Caki2 (cell line): ENCODE results near the gene MORN3. TPM values are rescaled to one million over a fixed set of nuclear protein-coding genes. Genes with fewer than 3 reads are reported as not detected.
"Not testable (repeated sequence)": the region's sequence is repeated elsewhere in the genome, so short reads cannot be mapped to it uniquely, and the experiment has no call there.

Experiments
- DNase-seq: peaks from one replicate; pipeline ENCODE4 v3.0.0-alpha.2; 2015; ENCODE audit warnings: low read depth
- in situ Hi-C: cut with HindIII; loops from 2 replicates; pipeline ENCODE4 v1.10.0; 2016; ENCODE audit warnings: low sequenced_read_pairs, low pct_unique_long_range_greater_than_20kb, mixed read lengths
- total RNA-seq: library from RNA; depleted of rRNA; stranded (reverse); fragments of >200 nt; shearing (Covaris generic); gene quantifications from 2 replicates; pipeline ENCODE4 v1.2.3, GENCODE V29; 2014; ENCODE audit warnings: low replicate concordance; rRNA removed

MORN3 gene, protein sequence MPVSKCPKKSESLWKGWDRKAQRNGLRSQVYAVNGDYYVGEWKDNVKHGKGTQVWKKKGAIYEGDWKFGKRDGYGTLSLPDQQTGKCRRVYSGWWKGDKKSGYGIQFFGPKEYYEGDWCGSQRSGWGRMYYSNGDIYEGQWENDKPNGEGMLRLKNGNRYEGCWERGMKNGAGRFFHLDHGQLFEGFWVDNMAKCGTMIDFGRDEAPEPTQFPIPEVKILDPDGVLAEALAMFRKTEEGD
- 0.78 and 0.88 TPM in 2 replicates for total RNA-seq

DNA sequence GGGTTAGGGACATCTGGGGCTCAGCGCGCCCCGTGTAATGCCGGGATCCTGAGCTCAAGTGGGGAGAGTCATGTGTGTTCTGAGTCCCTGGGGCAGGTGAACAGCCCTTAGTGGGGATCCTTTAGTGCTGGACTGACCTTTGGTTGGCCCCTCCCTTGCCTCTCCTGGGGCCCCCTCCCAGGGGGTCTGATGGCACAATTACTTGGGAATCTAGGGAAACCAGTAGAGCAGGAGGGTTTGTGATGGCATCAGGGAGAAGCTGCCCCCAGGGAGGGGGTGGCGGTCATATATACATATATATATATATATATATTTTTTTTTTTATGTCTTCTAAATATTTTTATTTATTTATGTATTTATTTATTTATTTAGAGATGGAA is at the start of gene MORN3:
MORN3 (minus strand) TSS at position 134 of the 380 bp plus-strand sequence. CDS start 171 bp downstream, outside the sequence.
- no peak for DNase-seq
- in situ Hi-C loops: no loop called here

DNA sequence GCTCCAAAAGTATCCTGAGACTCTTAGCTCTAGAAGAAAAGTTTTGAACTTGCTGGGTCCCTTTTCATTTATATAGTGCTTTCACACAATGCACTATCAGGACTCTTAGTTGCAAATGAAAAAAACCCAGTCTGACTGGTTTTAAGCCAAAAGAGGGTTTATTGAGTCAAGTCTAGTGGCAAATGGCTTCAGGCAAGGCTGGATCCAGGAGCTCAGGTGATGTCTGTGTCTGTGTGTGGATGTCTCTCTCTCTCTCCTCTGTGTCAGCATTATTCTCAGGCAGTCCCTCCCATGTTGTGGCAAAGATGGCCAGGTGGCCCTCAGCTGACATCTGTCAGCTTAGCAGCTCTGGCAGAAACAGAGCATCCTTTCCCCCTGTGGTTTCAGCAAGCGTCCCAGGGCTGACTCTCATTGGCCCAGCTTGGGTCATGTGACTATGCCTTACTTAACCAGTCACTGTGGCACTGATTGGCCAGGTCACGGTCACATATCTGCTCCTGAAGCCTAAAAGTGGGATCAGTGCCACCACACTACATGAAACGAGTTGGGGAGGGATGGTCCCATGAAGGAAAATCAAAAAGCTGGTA is 49.3 kb upstream of the MORN3 start:
- in situ Hi-C loops: no loop called here
- no peak for DNase-seq

DNA sequence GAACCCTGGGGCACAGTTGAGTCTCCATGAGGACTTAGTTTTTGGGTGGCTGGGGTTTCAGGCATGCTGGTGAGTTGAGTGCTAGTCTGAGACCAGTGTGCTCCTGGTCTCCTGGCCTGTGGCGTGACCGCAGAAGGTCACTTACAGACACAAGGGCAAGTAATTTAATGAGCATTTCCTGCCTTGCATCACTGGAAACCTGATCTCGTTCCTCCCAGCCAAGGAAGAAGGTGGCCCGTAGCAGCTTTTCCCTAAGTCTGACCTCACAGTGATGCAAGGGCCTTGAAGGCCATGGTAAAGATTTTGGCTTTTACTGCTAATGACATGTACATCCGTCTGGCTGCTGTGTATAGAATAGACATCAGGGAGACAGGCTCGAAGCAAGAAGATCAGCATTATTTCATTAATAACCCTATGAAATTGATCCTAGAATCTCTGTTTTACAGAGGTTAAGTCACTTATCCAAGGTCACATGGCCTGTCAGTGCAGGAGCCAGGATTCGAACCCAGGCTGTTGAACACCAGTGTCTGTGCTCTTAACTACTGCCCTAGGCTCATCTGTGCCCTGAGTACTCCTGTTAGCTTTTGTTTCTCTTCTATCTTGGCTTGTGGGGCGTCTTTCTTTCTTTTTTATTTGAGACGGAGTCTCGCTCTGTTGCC is 47.7 kb upstream of the MORN3 start:
- peak; percentile 61 for DNase-seq
- in situ Hi-C loops: no loop called here

DNA sequence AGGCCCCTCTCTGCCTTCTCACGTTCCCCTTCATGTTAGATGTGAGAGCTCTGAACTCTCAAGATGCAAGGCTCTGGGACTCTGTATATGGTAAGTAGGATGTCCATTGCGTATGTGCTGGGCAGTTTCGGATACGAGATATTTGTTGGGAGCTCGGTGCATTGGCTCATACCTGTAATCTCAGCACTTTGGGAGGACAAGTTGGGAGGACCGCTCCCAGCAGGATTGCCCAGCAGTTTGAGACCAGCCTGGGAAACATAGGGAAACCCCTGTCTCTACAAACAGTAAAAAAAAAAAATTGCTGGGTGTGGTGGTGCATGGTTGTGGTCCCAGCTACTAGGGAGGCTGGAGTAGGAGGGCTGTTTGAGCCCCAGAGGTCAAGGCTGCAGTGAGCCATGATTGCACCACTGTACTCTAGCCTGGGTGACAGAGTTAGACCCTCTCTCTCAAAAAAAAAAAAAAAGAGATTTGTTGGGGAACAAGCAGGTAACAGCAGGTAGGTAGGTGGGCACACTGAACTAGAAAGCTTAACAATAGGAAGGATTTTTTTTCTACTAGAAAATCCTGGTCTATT is 46.5 kb upstream of the MORN3 start:
- DNase-seq: no peak
- in situ Hi-C loops: no loop called here

- DNase-seq, in situ Hi-C loops: not testable (repeated sequence)
These were observed 45.6 kb upstream of the MORN3 start for GRCh38 chr12:121715055-121715454.

DNA sequence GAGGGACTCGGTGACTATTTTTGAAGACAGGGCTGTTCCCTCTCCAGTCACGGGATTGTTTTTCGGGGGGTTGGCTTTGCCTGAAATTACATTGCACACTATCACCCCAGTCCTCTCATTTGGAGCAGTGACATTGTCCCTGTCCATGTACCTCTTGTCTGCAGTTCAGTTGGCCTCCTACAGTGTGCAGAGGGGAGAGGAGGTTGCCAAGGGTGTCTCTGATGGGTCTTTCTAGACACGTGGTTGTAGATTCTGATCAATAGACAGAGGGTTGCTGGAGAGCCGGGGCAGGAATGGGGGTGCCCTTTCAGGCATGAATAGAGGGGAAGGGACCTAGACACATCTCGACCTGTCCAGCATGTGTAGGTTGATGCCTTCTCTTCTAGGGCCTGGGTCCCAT is 44.3 kb upstream of the MORN3 start:
- DNase-seq: no peak
- in situ Hi-C loops: no loop called here

GRCh38 chr12:121713257-121713777 is 43.9 kb upstream of the MORN3 start:
- in situ Hi-C loops: no loop called here
- no peak for DNase-seq

DNA sequence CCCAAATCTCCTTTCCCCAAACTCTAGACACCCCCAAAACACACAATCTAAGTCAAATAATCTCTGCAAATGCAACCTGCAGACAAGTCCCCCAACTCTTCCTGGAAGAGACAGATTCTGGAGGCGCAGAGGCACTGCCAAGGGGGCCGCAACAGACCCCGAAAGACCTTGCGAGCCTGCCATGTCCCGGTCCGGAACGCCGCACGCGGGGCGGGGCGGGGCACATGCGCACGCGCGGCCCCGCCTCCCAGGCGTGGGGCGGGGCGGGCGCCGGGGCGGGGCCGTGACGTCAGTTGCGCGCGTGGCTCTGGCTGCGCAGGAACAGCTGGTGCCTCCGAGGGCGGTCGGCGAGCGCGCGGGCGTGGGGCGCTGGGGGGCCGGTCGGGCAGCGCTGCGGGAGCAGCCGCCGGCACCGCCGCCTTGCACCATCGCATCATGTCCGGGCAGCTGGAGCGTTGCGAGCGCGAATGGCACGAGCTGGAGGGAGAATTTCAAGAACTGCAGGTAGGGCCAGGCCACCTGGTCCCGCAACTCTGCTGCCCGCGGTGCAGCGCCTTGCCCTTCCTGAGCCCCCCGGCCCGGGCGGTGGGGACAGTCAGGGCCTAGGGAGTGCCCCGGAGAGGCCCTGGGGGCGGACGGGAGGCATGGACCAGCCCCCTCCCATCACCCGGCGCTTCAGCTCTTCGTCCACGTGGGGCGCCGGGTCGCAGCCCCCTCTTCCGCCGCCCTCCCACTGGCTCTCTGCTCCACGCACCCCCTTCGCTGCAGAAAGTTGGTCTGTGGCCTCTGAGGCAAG is 43.2 kb upstream of the MORN3 start, which contains the start of gene TMEM120B:
TMEM120B (plus strand) TSS at position 292 of the 796 bp plus-strand sequence; CDS start at position 436, 144 bp downstream.
- in situ Hi-C loops: no loop called here
- peak; percentile 66 for DNase-seq

GRCh38 chr12:121712190-121712460 is 42.7 kb upstream of the MORN3 start:
- no peak for DNase-seq
- in situ Hi-C loops: no loop called here

GRCh38 chr12:121711361-121712189 is 42.1 kb upstream of the MORN3 start:
- peak; percentile 53 for DNase-seq
- in situ Hi-C loops: no loop called here

- peak; percentile 77 for DNase-seq
- in situ Hi-C loops: no loop called here
These were observed 40.1 kb upstream of the MORN3 start for GRCh38 chr12:121709478-121709961.

- in situ Hi-C loops, DNase-seq: not testable (repeated sequence)
These were observed 39.6 kb upstream of the MORN3 start for GRCh38 chr12:121709064-121709424.

- in situ Hi-C loops: no loop called here
- DNase-seq: no peak
These were observed 39.0 kb upstream of the MORN3 start for GRCh38 chr12:121708313-121709063.

DNA sequence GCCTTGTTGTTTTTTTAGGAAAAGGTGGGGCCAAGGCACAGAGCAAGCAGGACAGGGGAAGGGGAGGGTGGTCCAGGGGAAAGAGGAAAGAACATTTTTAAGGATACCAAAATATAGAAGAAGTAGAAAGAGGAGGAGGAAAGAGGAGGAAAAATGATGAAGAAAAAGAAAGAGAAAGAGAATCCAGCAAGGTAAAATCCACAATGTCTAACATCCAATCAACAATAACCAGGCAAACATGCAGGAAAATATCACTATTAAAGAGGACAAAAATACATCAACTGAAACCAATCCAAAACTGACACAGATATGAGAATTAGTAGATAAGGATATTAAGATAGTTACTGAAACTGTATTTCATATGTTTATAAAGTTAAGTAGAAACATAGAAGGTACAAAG is 36.1 kb upstream of the MORN3 start:
- in situ Hi-C loops: no loop called here
- DNase-seq: no peak

- in situ Hi-C loops: no loop called here
- no peak for DNase-seq
These were observed 33.5 kb upstream of the MORN3 start for GRCh38 chr12:121702944-121703343.

- DNase-seq: no peak
- in situ Hi-C loops: no loop called here
These were observed 32.3 kb upstream of the MORN3 start for GRCh38 chr12:121701667-121702277.
